HG03064 (cell line): ENCODE results near the gene RGS12.

Source experiments
- ATAC-seq: cut with Tn5 transposase; IDR thresholded peaks from one replicate; pipeline ENCODE4 v1.9.1; 2021; ENCODE audit warnings: low read depth; ENCODE audit not compliant: unreplicated experiment

Gene RGS12

DNA sequence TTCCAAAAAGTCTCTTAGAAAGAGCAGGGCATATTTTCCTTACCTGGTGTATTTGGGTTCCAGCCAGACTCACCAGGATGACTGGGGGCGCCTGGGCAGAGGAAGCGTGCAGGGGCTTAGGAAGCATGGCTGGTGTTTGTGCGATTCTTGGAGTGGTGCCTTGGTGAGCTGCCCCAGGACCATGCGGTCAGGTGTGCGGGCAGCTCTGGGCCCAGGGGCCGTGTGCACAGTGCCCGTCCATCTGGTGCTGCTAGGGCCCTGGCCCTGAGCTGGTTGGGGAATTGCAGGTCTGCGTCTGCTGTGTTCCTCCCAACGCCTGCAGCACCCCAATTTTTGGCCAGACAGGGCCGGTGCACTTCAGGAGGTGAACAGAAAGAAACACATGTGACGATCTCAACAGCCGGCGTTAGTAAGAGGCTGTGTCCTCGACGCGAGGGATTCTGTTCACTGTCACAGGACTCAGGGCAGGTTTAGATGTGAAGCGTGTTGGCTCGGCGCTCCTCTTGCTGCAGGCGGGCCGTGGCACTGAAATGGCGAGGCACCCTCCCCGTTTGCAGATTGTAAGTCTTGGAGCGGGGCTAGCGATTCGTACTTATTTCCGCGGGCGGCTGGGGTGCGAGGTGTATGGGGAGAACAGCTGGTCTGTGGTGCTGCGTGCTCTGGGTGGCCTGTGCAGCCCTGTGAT lies 15.2 kb downstream of the RGS12 start:
- ATAC-seq: no peak

DNA sequence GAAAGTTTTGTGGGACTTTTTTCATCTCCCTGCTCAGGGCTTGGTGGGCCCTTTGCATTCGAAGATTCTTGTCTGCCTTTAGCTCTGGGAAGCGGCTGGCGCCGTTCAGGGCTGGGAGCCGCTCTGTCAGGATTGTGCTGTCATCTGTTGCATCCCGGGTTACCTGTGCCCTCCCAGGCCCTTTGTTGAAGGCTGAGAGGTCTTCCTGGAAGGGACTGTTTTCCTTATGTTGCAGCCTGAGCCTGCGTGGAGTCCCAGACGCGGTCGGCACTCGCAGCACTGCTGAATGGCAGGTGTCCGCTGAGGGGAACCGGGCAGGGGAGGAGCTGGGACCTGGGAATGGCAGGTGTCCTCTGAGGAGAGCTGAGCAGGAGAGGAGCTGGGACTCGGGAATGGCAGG lies 15.9 kb downstream of the RGS12 start:
- ATAC-seq: no peak

GRCh38 chr4:3310301-3311094 lies 17.7 kb downstream of the RGS12 start:
- no peak for ATAC-seq

GRCh38 chr4:3311095-3311372 lies 18.2 kb downstream of the RGS12 start:
- ATAC-seq: no peak

GRCh38 chr4:3311489-3312171 lies 18.8 kb downstream of the RGS12 start:
- no peak for ATAC-seq

DNA sequence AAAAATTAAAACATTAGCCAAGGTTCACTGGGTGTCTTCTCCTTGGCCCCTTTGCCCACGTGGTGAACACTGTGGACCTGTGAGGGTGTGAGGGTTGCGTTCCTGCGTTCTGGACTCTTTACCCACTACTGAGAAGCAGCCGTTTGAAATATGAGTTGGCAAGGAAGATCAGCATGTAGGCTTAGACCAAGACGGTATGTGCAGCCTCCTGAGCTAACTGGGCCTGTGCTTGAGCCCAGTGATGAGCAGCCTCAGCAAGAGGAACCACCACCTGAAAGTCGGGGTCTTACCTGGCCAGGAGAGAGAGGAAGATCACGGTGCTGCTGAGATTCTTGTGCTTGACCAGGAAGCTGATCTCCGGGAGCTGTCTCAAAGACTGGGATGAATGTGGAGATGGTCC lies 19.5 kb downstream of the RGS12 start:
- no peak for ATAC-seq

DNA sequence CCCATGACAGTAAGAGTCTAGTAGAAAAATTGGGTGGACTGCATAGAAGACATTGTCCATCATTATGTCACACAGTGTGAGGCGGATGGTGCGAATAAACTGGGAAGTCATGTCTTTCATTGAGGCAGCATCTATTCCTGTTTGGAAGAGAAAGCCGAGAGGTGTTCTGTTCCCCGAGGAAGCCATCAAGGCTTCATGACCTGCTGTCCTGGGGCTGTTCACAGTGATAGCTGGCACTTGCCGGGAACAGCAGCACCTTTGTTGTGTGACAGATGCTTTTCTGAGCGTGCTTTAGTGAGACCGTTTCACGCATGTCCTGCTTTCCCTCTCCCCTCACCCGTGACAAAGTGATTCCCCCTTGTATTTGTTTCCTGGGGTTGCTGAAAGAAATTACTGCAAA lies 20.3 kb downstream of the RGS12 start:
- ATAC-seq: no peak

DNA sequence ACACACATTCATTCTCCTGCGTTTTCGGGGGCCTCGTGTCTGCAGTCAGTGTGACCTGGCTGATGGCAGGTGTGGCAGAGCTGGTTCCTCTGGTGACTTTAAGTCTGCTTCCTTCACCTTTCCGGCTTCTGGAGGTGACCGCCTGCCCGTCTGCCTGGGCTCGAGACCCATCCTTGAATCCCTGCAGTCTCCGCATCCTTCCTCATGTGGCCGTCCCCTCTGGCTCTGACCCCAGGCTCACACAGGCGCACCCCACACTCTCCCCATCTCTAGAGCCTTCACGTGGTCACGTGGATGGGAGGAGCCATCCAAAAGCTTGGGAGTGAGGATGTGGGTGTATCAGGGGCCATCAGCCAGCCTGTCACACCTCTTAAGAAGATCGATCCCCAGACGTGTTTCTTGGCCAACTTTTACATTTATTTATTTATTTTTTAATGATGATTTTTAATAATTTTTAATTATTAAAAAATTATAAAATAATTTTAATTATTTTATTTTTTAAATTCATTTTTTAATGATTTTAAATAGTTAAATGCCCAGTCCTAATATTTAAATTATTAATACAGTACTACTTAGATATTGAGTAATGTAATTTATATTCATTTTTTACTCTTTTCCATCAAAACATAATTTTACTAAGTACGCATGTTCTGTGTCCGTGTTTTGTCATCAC lies 20.9 kb downstream of the RGS12 start:
- ATAC-seq: no peak

GRCh38 chr4:3314706-3315260 lies 22.0 kb downstream of the RGS12 start:
- ATAC-seq: no peak

DNA sequence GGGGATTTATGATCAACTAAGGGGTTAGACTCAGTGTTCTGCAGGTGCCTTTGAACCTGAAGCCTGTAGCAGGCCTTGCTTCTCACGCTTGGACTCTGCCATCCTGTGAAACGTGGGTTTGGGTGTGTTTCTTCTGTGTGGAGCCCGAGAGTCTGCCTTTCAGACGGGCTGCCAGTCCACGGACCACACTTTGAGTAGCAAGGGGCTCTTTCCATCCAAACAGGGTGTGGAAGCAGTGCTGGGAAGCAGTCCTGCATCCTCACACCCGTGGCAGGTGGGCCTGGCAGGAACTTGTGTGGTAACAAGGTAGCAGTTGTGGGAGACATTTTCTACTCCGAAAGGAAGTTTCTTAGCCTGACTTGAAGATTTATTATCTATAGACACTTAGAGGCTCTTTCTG lies 22.7 kb downstream of the RGS12 start:
- no peak for ATAC-seq

DNA sequence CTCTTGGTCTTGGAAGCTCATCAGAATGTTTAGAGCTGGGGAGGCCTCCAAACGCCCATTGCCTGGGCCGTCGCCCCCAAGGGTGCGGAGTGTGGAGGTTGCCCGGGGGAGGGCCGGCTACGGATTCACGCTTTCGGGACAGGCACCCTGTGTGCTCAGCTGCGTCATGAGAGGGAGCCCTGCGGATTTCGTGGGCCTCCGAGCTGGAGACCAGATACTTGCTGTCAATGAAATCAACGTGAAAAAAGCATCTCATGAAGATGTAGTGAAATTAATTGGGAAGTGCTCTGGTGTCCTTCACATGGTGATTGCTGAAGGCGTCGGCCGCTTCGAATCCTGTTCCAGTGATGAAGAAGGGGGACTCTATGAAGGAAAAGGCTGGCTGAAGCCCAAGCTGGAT lies 23.3 kb downstream of the RGS12 start:
- no peak for ATAC-seq

DNA sequence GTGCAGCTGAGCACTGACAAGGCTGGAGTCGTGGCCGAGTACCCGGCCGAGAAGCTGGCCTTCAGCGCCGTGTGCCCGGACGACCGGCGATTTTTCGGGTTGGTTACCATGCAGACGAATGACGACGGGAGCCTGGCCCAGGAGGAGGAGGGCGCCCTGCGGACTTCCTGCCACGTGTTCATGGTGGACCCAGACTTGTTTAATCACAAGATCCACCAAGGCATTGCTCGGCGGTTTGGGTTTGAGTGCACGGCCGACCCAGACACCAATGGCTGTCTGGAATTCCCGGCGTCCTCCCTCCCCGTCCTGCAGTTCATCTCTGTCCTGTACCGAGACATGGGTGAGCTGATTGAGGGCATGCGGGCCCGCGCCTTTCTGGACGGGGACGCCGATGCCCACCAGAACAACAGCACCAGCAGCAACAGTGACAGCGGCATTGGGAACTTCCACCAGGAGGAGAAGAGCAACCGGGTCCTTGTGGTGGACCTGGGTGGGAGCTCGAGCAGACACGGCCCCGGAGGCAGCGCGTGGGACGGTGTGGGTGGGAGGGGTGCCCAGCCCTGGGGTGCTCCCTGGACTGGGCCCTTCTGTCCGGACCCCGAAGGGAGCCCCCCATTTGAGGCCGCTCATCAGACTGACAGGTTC lies 24.3 kb downstream of the RGS12 start:
- no peak for ATAC-seq

DNA sequence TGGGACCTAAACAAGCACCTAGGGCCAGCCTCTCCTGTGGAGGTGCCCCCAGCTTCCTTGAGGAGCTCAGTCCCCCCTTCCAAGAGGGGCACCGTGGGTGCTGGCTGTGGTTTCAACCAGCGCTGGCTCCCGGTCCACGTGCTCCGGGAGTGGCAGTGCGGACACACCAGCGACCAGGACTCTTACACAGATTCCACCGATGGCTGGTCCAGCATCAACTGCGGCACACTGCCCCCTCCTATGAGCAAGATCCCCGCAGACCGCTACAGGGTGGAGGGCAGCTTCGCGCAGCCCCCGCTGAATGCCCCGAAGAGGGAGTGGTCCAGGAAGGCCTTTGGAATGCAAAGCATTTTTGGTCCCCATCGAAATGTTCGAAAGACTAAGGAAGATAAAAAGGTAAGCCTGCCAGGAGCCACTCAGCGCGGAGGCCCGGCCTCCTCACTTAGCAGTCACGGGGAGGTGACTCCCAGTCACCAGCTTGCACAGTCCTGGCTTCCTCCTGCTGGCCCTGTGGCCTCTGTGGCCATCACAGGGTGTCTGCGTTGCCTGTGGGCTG lies 24.9 kb downstream of the RGS12 start:
- no peak for ATAC-seq

GRCh38 chr4:3318561-3319021 lies 25.8 kb downstream of the RGS12 start:
- no peak for ATAC-seq

GRCh38 chr4:3320361-3321023 lies 27.7 kb downstream of the RGS12 start:
- ATAC-seq: no peak

DNA sequence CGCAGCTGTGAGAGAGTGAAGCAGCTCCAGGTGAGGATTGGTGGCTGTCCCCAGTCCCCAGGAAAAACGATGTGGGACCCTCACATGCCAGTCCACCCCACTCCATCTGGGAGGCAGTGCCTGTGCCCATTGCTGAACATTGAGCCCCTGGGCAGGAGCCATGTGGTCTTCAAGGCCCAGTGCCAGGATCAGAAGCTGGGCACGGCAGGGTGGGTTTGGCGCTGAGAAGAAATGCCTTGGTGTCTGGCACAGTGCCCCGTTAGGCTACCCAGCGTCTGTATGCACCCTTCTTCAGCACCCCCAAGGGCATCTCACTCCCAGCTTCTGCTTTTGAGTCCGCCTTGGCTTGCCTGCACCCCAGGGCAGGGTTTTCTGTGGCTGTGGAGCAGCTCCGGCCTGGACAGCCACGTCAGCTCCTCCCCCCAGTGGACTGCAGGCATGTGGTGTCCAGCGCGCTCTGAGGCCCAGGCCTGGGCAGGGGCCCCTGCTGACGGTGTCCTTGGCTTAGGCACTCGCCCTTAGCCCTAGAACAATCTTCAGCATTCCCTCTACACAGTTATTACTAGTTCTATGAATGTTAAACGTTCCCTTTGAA lies 28.6 kb downstream of the RGS12 start:
- no peak for ATAC-seq

GRCh38 chr4:3322059-3322550 lies 29.3 kb downstream of the RGS12 start:
- no peak for ATAC-seq

GRCh38 chr4:3323071-3323481 lies 30.3 kb downstream of the RGS12 start:
- ATAC-seq: no peak
